GM12892 (cell line): ENCODE measurements around the gene KIF25.

ENCODE experiments used
- POLR2A ChIP-seq: IDR thresholded peaks from 2 replicates; pipeline ENCODE4 v1.6.1; 2011; ENCODE audit warnings: low read depth, low read length, control low read depth
- POLR2AphosphoS5 ChIP-seq: IDR thresholded peaks from 2 replicates; pipeline ENCODE4 v1.6.1; 2011; ENCODE audit warnings: low read depth, low read length, control low read depth
- TAF1 ChIP-seq: IDR thresholded peaks from 2 replicates; pipeline ENCODE4 v1.6.1; 2011; ENCODE audit warnings: low read depth, mild to moderate bottlenecking, control low read depth, low read length, borderline replicate concordance

DNA sequence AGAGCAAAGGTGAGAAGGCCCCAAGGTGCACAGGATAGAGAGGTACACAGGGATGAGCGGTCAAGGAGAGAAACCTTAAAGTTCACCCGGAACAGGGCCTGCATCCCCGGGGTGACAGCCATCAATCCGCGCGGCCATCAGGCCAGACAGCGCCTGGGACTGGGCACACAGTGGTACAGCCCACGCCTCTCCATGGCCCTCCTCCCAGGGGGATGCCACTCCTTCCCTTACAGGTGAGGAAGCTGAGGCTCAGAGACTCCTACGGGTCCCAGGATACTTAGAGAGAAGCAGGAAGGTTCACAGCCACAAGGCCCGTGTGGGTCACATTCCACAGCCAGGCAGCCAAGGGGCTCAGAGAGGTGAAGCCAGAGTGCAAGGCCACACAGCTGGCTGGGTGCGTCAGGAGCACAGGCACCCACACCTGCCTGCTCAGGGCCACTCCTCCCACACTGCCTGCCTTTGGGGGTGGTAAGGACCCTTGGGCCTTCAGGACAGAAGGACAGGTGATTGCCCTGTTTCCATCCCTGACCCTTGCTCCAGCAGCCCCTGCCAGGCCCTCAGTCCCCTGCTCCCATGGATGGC is 66.8 kb downstream of the KIF25 start:
- TF ChIP-seq POLR2A (no peak), POLR2AphosphoS5 (no peak), TAF1 (no peak)
